Mesendoderm (in vitro differentiated cells): ENCODE results near the gene AFAP1L2.

Source experiments
- DNase-seq: peaks from one replicate; pipeline ENCODE4 v3.0.0; 2013
- H2AK5ac ChIP-seq: 2 replicates; pipeline ENCODE4 v1.6.1; 2013; ENCODE audit warnings: low read length, inconsistent platforms
- H2BK120ac ChIP-seq: 2 replicates; pipeline ENCODE4 v1.6.1; 2013; ENCODE audit warnings: low read depth, mild to moderate bottlenecking, low read length, moderate library complexity, mixed read lengths
- H2BK15ac ChIP-seq: replicated peaks from 2 replicates; pipeline ENCODE4 v1.6.1; 2013; ENCODE audit warnings: low read depth, mild to moderate bottlenecking, moderate library complexity
- H2BK5ac ChIP-seq: 2 replicates; pipeline ENCODE4 v1.6.1; 2013; ENCODE audit warnings: low read length, inconsistent platforms
- H3K18ac ChIP-seq: 2 replicates; pipeline ENCODE4 v1.6.1; 2013; ENCODE audit warnings: mild to moderate bottlenecking, low read length, mixed read lengths
- H3K23ac ChIP-seq: one replicate; pipeline ENCODE4 v1.6.1; 2013; ENCODE audit warnings: low read length
- H3K27ac ChIP-seq: 2 replicates; pipeline ENCODE4 v1.5.1; 2013; ENCODE audit warnings: low read depth, mild to moderate bottlenecking, inconsistent platforms, low read length, moderate library complexity
- H3K27me3 ChIP-seq: 2 replicates; pipeline ENCODE4 v1.6.1; 2013; ENCODE audit warnings: low read length, control low read depth, mild to moderate bottlenecking, inconsistent platforms; ENCODE audit not compliant: insufficient read depth, poor library complexity
- H3K36me3 ChIP-seq: 2 replicates; pipeline ENCODE4 v1.6.1; 2013; ENCODE audit warnings: low read length, inconsistent platforms; ENCODE audit not compliant: control insufficient read depth, insufficient read depth
- H3K4ac ChIP-seq: one replicate; pipeline ENCODE4 v1.6.1; 2013; ENCODE audit warnings: low read depth, mild to moderate bottlenecking, low read length, moderate library complexity
- H3K4me1 ChIP-seq: 2 replicates; pipeline ENCODE4 v1.6.1; 2013; ENCODE audit warnings: low read depth, low read length, inconsistent platforms; ENCODE audit not compliant: control insufficient read depth
- H3K4me2 ChIP-seq: 2 replicates; pipeline ENCODE4 v1.6.1; 2013; ENCODE audit warnings: low read length
- H3K4me3 ChIP-seq: 2 replicates; pipeline ENCODE4 v1.5.1; 2013; ENCODE audit warnings: mild to moderate bottlenecking, low read length
- H3K56ac ChIP-seq: one replicate; pipeline ENCODE4 v1.6.1; 2013; ENCODE audit warnings: low read length
- H3K79me1 ChIP-seq: 2 replicates; pipeline ENCODE4 v1.6.1; 2013; ENCODE audit warnings: low read length, inconsistent platforms
- H3K79me2 ChIP-seq: 2 replicates; pipeline ENCODE4 v1.6.1; 2013; ENCODE audit warnings: mild to moderate bottlenecking, low read length; ENCODE audit not compliant: control insufficient read depth, insufficient read depth
- H3K9ac ChIP-seq: 2 replicates; pipeline ENCODE4 v1.6.1; 2013; ENCODE audit warnings: low read length, inconsistent platforms
- H4K5ac ChIP-seq: one replicate; pipeline ENCODE4 v1.6.1; 2013; ENCODE audit warnings: low read length
- H4K8ac ChIP-seq: one replicate; pipeline ENCODE4 v1.6.1; 2013; ENCODE audit warnings: low read depth, mild to moderate bottlenecking, control low read depth, low read length, moderate library complexity
- WGBS: extraction: QIAGEN DNeasy Blood & Tissue Kit; methylation state at CpG from one replicate; pipeline ENCODE4 v1.1.7; 2013; ENCODE audit warnings: low lambda C conversion rate, missing lambda C conversion rate; ENCODE audit not compliant: insufficient coverage; ENCODE audit errors: extremely low coverage; 5-methylcytosine and 5-hydroxymethylcytosine counted together

Gene AFAP1L2

DNA sequence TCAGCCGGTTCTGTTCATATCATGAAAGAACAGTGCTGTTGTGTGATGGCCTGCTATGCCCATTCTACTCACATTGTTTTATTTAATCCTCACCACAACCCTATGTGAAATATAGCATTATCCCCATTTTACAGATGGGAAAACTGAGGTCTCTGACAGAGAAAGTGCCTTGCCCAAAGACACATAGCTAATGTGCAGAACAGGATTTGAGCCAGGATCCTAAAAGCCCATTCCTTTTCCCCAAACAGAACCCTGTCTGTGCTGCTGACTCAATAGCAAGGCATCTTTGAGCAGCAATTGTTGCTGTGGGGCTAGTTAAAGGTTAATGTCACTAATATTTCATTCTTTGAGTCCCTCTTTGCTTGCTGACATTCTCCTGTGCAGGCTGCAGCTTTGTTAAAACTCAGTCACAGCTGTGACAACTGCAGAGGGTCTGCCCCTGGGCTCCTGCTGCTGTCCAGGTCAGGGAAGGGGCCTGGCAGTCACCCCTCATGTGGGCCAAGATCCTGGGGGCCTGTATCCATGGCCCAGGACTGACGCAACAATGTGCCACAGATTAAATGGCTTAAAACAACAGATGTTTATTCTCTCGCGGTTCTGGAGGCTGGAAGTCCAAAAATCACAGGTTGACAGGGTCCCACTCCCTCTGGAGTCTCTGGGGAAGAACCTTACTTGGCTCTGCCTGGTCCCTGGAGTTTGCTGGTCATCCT lies 40.4 kb downstream of the AFAP1L2 start:
- Histone ChIP-seq H2AK5ac (no peak overlapping the region), H3K27me3 (no peaks in the 10 kb centered on the region), H4K8ac (no peak overlapping the region), H3K36me3 (no peaks in the 10 kb centered on the region), H3K23ac (no peak overlapping the region), H3K4ac (no peak overlapping the region), H3K4me1 (peaks cover 3% of the 10 kb centered on the region), H3K4me2 (no peak overlapping the region), H2BK120ac (no peak overlapping the region), H3K9ac (no peak overlapping the region), H3K27ac (no peak overlapping the region), H3K79me2 (no peaks in the 10 kb centered on the region), H3K79me1 (no peaks in the 10 kb centered on the region), H2BK15ac (no peak overlapping the region), H2BK5ac (no peak overlapping the region), H3K18ac (no peak overlapping the region), H3K4me3 (no peak overlapping the region), H4K5ac (no peak overlapping the region), H3K56ac (no peak overlapping the region)
- DNase-seq = no peak
- no CpG with 5 or more reads among the region's 4 CpGs for WGBS

DNA sequence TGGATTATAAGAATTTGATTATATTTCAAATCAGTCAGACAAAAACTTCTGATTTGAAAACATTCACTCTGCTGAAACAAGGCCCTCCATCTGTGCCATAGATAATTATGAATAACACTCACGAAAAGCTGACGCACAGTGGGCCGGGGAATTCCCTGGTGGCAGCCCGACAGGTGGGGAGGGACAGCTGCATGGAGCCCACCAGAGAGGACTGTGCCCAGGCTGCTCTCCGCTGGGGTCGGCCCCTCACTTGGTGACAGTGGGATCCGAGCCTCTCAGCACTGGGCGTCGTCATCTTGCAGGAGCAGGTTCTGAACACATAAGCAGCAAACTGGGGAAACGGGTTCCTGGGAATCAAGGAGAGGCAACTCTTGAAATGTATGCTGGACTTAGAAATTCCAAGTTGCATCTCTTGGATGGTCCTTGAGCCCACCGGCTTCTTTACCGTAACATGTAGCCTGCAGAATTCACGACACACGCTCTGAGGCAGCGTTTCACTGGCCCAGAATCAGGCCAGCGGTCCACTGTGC lies 41.4 kb downstream of the AFAP1L2 start:
- WGBS = no CpG with 5 or more reads among the region's 16 CpGs
- no peak overlapping the region for H4K8ac ChIP-seq
- no peak overlapping the region for H3K4me2 ChIP-seq
- no peaks in the 10 kb centered on the region for H3K27me3 ChIP-seq
- no peak overlapping the region for H4K5ac ChIP-seq
- H3K4me1 ChIP-seq = peaks cover 3% of the 10 kb centered on the region
- H2AK5ac ChIP-seq = no peak overlapping the region
- no peak overlapping the region for H3K27ac ChIP-seq
- H3K18ac ChIP-seq = no peak overlapping the region
- no peaks in the 10 kb centered on the region for H3K36me3 ChIP-seq
- no peak overlapping the region for H2BK15ac ChIP-seq
- H3K79me1 ChIP-seq = no peaks in the 10 kb centered on the region
- H3K4ac ChIP-seq = no peak overlapping the region
- no peak overlapping the region for H3K4me3 ChIP-seq
- no peak overlapping the region for H3K56ac ChIP-seq
- no peak overlapping the region for H3K9ac ChIP-seq
- no peak overlapping the region for H2BK120ac ChIP-seq
- H3K79me2 ChIP-seq = no peaks in the 10 kb centered on the region
- no peak overlapping the region for H3K23ac ChIP-seq
- no peak for DNase-seq
- no peak overlapping the region for H2BK5ac ChIP-seq

DNA sequence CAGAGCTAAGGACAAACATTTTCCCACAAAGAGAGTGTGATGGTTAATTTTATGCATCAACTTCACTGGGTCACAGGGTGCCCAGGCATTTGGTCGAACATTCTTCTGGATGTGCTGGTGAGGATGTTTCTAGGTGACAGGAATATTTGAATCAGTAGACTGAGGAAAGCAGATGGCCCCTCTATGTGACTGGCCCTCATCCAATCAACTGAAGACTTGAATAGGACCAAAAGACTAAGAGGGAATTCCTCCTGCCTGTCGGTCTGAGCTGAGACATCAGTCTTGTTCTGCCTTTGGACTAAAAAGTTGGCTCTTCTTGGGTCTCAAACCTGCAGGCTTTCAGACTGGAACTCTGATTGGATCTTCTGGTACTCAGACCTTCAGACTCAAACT lies 44.4 kb downstream of the AFAP1L2 start:
- no CpG with 5 or more reads among the region's 2 CpGs for WGBS

DNA sequence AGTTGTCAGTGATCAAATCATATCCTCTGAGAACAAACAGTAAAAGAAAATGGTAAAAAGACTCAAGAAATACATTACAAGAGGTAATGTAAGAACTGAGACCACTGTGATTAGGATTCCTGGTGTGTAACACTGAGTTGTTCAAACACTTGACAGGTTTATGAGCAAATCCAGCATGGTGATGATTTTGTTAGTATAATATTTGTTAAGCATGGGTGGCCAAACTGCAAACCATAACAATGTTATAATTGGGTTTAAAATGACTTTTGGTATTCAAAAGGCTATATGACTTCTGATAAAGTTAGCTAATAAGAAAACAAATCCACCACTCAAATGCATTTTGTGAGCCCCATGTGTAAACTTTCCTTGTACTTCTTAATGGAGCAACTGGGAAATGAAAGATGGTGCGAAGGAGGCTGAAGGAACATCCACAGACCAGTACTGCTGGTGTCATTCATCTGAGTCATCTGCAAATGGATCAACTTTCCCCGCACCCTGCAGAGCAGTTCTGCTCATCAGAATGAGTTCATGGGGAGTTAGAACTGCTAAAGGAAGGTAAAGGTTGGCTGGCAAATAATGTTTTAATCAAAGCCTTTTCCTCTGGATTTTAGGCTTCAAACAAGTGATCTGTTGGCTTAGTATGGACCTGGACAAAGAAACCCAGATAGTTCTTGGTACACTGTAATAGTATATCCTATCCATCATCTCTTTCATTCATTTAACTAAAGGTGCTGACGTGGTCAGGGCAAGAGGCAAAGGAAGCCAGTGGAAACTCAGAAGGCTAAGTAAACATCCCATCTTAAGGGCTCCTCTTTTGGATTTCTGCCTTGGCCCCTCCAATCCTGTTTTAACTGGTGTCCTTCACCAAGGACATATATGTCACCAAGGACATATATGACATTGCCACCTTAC lies 45.0 kb downstream of the AFAP1L2 start:
- H2BK15ac ChIP-seq = no peak overlapping the region
- H4K8ac ChIP-seq = no peak overlapping the region
- H3K56ac ChIP-seq = no peak overlapping the region
- H3K27me3 ChIP-seq = no peaks in the 10 kb centered on the region
- no peak overlapping the region for H2BK120ac ChIP-seq
- H3K4me1 ChIP-seq = peaks cover 5% of the 10 kb centered on the region
- no peak overlapping the region for H2AK5ac ChIP-seq
- H3K4me3 ChIP-seq = no peak overlapping the region
- no peak overlapping the region for H3K18ac ChIP-seq
- no peak overlapping the region for H3K4ac ChIP-seq
- H2BK5ac ChIP-seq = no peak overlapping the region
- H3K79me2 ChIP-seq = no peaks in the 10 kb centered on the region
- DNase-seq = peak; percentile 38
- no peak overlapping the region for H3K9ac ChIP-seq
- no peak overlapping the region for H3K23ac ChIP-seq
- H3K4me2 ChIP-seq = no peak overlapping the region
- no peak overlapping the region for H4K5ac ChIP-seq
- no peak overlapping the region for H3K27ac ChIP-seq
- no peaks in the 10 kb centered on the region for H3K79me1 ChIP-seq
- WGBS = no CpG with 5 or more reads among the region's 3 CpGs
- no peaks in the 10 kb centered on the region for H3K36me3 ChIP-seq

More for the DNA sequence above, 44.4 kb downstream of the AFAP1L2 start:
- H3K4me2 ChIP-seq = no peak overlapping the region
- H3K4me3 ChIP-seq = no peak overlapping the region
- no peak overlapping the region for H3K9ac ChIP-seq
- H4K5ac ChIP-seq = no peak overlapping the region
- peaks cover 5% of the 10 kb centered on the region for H3K4me1 ChIP-seq
- H2AK5ac ChIP-seq = no peak overlapping the region
- H2BK15ac ChIP-seq = no peak overlapping the region
- H3K18ac ChIP-seq = no peak overlapping the region
- H3K56ac ChIP-seq = no peak overlapping the region
- H3K79me2 ChIP-seq = no peaks in the 10 kb centered on the region
- no peak overlapping the region for H2BK120ac ChIP-seq
- no peak overlapping the region for H3K4ac ChIP-seq
- H3K23ac ChIP-seq = no peak overlapping the region
- H3K79me1 ChIP-seq = no peaks in the 10 kb centered on the region
- H4K8ac ChIP-seq = no peak overlapping the region
- no peaks in the 10 kb centered on the region for H3K27me3 ChIP-seq
- H3K27ac ChIP-seq = no peak overlapping the region
- H3K36me3 ChIP-seq = no peaks in the 10 kb centered on the region
- H2BK5ac ChIP-seq = no peak overlapping the region
- no peak for DNase-seq

DNA sequence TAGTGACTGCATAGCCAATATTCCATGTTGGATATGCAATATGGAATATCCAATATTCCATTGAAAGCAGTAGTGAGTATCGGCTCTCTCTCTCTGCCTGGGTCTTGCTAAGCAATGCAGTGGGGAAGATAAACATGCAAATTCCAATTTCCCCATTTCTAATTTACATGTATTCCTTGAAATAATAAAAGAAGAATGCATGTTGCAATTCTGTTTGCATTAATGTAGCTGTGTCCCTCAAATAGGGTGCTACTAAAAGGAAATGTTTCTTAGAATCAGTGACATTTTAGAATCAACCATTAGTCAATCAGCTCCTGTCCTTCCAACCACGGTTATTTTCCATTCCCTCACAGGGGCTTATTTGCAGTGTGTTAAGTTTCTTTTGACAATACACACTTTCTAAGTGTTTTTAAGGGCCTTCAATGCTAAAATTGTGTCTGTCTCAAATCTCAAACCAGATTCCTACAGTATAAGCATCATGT lies 46.7 kb downstream of the AFAP1L2 start:
- WGBS = no CpG with 5 or more reads among the region's 2 CpGs

More for the DNA sequence above, 46.7 kb downstream of the AFAP1L2 start:
- Histone ChIP-seq H3K27ac (no peak overlapping the region), H3K79me1 (no peaks in the 10 kb centered on the region), H2BK5ac (no peak overlapping the region), H2AK5ac (no peak overlapping the region), H3K56ac (no peak overlapping the region), H3K9ac (no peak overlapping the region), H3K27me3 (no peaks in the 10 kb centered on the region), H3K4me2 (no peak overlapping the region), H3K4me1 (peaks cover 5% of the 10 kb centered on the region), H3K23ac (no peak overlapping the region), H3K36me3 (no peaks in the 10 kb centered on the region), H3K4ac (no peak overlapping the region), H2BK120ac (no peak overlapping the region), H3K79me2 (no peaks in the 10 kb centered on the region), H4K5ac (no peak overlapping the region), H3K4me3 (no peak overlapping the region), H3K18ac (no peak overlapping the region), H4K8ac (no peak overlapping the region), H2BK15ac (no peak overlapping the region)
- DNase-seq = no peak
